Activated T-helper 1 cell treated with anti-CD3 and anti-CD28 coated beads, Interleukin-12 subunit alpha, Interleukin-12 subunit beta, Interleukin-2, Interleukin-4 antibody, amounts not matched to agents 30 ng/mL and 10 ng/mL and 1 ng/mL, durations not matched to agents 14 hours and 24 hours and 36 hours (primary cell): Measurements from ENCODE around the gene NOP16. TPM values are rescaled to one million over a fixed set of nuclear protein-coding genes. Genes with fewer than 3 reads are reported as not detected.

Source experiments
- DNase-seq: peaks from one replicate; pipeline ENCODE4 v3.0.0; 2021; ENCODE audit warnings: low spot score
- H3K27ac Mint-ChIP-seq: one replicate; pipeline ENCODE4 v1.8.0; 2021; ENCODE audit warnings: mild to moderate bottlenecking, mixed read lengths
- H3K27me3 Mint-ChIP-seq: one replicate; pipeline ENCODE4 v1.8.0; 2022; ENCODE audit warnings: mild to moderate bottlenecking, moderate library complexity, mixed read lengths; ENCODE audit not compliant: insufficient read depth
- H3K36me3 Mint-ChIP-seq: one replicate; pipeline ENCODE4 v1.8.0; 2021; ENCODE audit warnings: low read depth, mixed read lengths
- H3K4me1 Mint-ChIP-seq: one replicate; pipeline ENCODE4 v1.8.0; 2021; ENCODE audit warnings: low read depth, mixed read lengths
- H3K4me3 Mint-ChIP-seq: one replicate; pipeline ENCODE4 v1.8.0; 2021; ENCODE audit warnings: mild to moderate bottlenecking, moderate library complexity, mixed read lengths
- H3K9me3 Mint-ChIP-seq: one replicate; pipeline ENCODE4 v1.8.0; 2021; ENCODE audit warnings: mixed read lengths
- intact Hi-C: fragments of 100-400 bp; cut with micrococcal nuclease; formaldehyde crosslinking; loops from one replicate; pipeline ENCODE4 v1.15.1; 2024
- total RNA-seq: library from RNA; stranded (reverse); gene quantifications from 2 replicates; pipeline ENCODE4 v1.2.3, GENCODE V29; 2022

The NOP16 gene
- 111 TPM in 2 replicates for total RNA-seq

GRCh38 chr5:176388444-176389134 lies at the start of gene NOP16, which contains the start of gene HIGD2A:
Gene NOP16 (minus strand): TSS chr5:176388598. CDS start chr5:176388539, 59 bp downstream.
Gene HIGD2A (plus strand): TSS chr5:176388751. CDS start chr5:176388820, 69 bp downstream.
- Mint-ChIP-seq H3K9me3 (no peaks in the 10 kb centered on the region), H3K4me3 (peak within 1 kb of the TSS; percentile 100), H3K4me1 (peaks cover 44% of the 10 kb centered on the region), H3K27ac (peak within 1 kb of the TSS; percentile 98), H3K36me3 (peaks cover 45% of the 10 kb centered on the region), H3K27me3 (no peaks in the 10 kb centered on the region)
- peak; percentile 96 for DNase-seq
- intact Hi-C loops, result loop anchor here (1.0 to 10.0 kb wide), 13 partner anchors 23 to 1166 kb away; partner anchors contain the start of genes ARL10, CLTB, FAF2 and FAM193B

- Mint-ChIP-seq H3K36me3 (no peaks in the 10 kb centered on the region), H3K9me3 (no peaks in the 10 kb centered on the region)
Observed at GRCh38 chr5:176436656-176437055, 48.3 kb upstream of the NOP16 start.

GRCh38 chr5:176432707-176433106 lies 44.3 kb upstream of the NOP16 start:
- no peak overlapping the region for H3K4me3 Mint-ChIP-seq
- H3K27ac Mint-ChIP-seq, result peak overlapping the region; percentile 22
- peaks cover 4% of the 10 kb centered on the region for H3K27me3 Mint-ChIP-seq
- H3K4me1 Mint-ChIP-seq, result peaks cover 21% of the 10 kb centered on the region
- intact Hi-C loops, result no loop called here
- no peaks in the 10 kb centered on the region for H3K36me3 Mint-ChIP-seq
- DNase-seq, result no peak
- no peaks in the 10 kb centered on the region for H3K9me3 Mint-ChIP-seq

More at GRCh38 chr5:176436656-176437055, 48.3 kb upstream of the NOP16 start:
- DNase-seq, result no peak
- H3K27ac Mint-ChIP-seq, result peak overlapping the region; percentile 20
- H3K4me1 Mint-ChIP-seq, result peaks cover 11% of the 10 kb centered on the region
- intact Hi-C loops, result loop anchor here (1.0 kb wide), 1 partner anchor 11 kb away; no protein-coding TSS in a partner anchor
- H3K4me3 Mint-ChIP-seq, result peak overlapping the region; percentile 53
- H3K27me3 Mint-ChIP-seq, result peaks cover 4% of the 10 kb centered on the region

- intact Hi-C loops, result no loop called here
- no peak overlapping the region for H3K4me3 Mint-ChIP-seq
- peaks cover 13% of the 10 kb centered on the region for H3K27me3 Mint-ChIP-seq
- no peaks in the 10 kb centered on the region for H3K36me3 Mint-ChIP-seq
- no peak for DNase-seq
- no peaks in the 10 kb centered on the region for H3K9me3 Mint-ChIP-seq
- H3K4me1 Mint-ChIP-seq, result peaks cover 10% of the 10 kb centered on the region
- H3K27ac Mint-ChIP-seq, result no peak overlapping the region
Observed at GRCh38 chr5:176429972-176430371, 41.6 kb upstream of the NOP16 start.

GRCh38 chr5:176427971-176428370 lies 39.6 kb upstream of the NOP16 start:
- Mint-ChIP-seq H3K27ac (no peak overlapping the region), H3K27me3 (peaks cover 13% of the 10 kb centered on the region), H3K4me3 (no peak overlapping the region), H3K4me1 (peaks cover 10% of the 10 kb centered on the region), H3K36me3 (no peaks in the 10 kb centered on the region), H3K9me3 (no peaks in the 10 kb centered on the region)
- DNase-seq, result no peak
- intact Hi-C loops, result no loop called here

GRCh38 chr5:176426876-176427275 lies 38.5 kb upstream of the NOP16 start:
- no peak for DNase-seq
- Mint-ChIP-seq H3K27ac (no peak overlapping the region), H3K36me3 (no peaks in the 10 kb centered on the region), H3K27me3 (peaks cover 17% of the 10 kb centered on the region), H3K4me1 (peaks cover 10% of the 10 kb centered on the region), H3K4me3 (no peak overlapping the region), H3K9me3 (no peaks in the 10 kb centered on the region)
- intact Hi-C loops, result no loop called here

GRCh38 chr5:176425791-176426190 lies 37.4 kb upstream of the NOP16 start:
- Mint-ChIP-seq H3K4me3 (no peak overlapping the region), H3K4me1 (peaks cover 10% of the 10 kb centered on the region), H3K27ac (no peak overlapping the region), H3K9me3 (no peaks in the 10 kb centered on the region), H3K27me3 (peaks cover 22% of the 10 kb centered on the region), H3K36me3 (no peaks in the 10 kb centered on the region)
- DNase-seq, result no peak
- intact Hi-C loops, result no loop called here

GRCh38 chr5:176425138-176425537 lies 36.7 kb upstream of the NOP16 start:
- H3K9me3 Mint-ChIP-seq, result no peaks in the 10 kb centered on the region
- no peak for DNase-seq
- no peaks in the 10 kb centered on the region for H3K36me3 Mint-ChIP-seq

GRCh38 chr5:176424181-176424580 lies 35.8 kb upstream of the NOP16 start:
- DNase-seq, result no peak
- Mint-ChIP-seq H3K27ac (no peak overlapping the region), H3K4me3 (no peak overlapping the region), H3K36me3 (no peaks in the 10 kb centered on the region), H3K4me1 (no peaks in the 10 kb centered on the region), H3K9me3 (no peaks in the 10 kb centered on the region), H3K27me3 (peaks cover 30% of the 10 kb centered on the region)
- intact Hi-C loops, result no loop called here

More at GRCh38 chr5:176425138-176425537, 36.7 kb upstream of the NOP16 start:
- intact Hi-C loops, result no loop called here
- Mint-ChIP-seq H3K27me3 (peaks cover 29% of the 10 kb centered on the region), H3K27ac (no peak overlapping the region), H3K4me3 (no peak overlapping the region), H3K4me1 (peaks cover 4% of the 10 kb centered on the region)

- H3K4me3 Mint-ChIP-seq, result no peak overlapping the region
- H3K4me1 Mint-ChIP-seq, result peaks cover 7% of the 10 kb centered on the region
- intact Hi-C loops, result no loop called here
- H3K27me3 Mint-ChIP-seq, result peaks cover 25% of the 10 kb centered on the region
- H3K36me3 Mint-ChIP-seq, result no peaks in the 10 kb centered on the region
- no peaks in the 10 kb centered on the region for H3K9me3 Mint-ChIP-seq
- no peak overlapping the region for H3K27ac Mint-ChIP-seq
- no peak for DNase-seq
Observed at GRCh38 chr5:176420972-176421544, 32.7 kb upstream of the NOP16 start.

- Mint-ChIP-seq H3K27me3 (peaks cover 22% of the 10 kb centered on the region), H3K36me3 (no peaks in the 10 kb centered on the region), H3K9me3 (no peaks in the 10 kb centered on the region), H3K4me3 (no peak overlapping the region), H3K27ac (no peak overlapping the region), H3K4me1 (peaks cover 13% of the 10 kb centered on the region)
- intact Hi-C loops, result no loop called here
- no peak for DNase-seq
Observed at GRCh38 chr5:176420086-176420485, 31.7 kb upstream of the NOP16 start.

GRCh38 chr5:176418251-176418650 lies 29.9 kb upstream of the NOP16 start:
- no peaks in the 10 kb centered on the region for H3K36me3 Mint-ChIP-seq
- H3K27ac Mint-ChIP-seq, result no peak overlapping the region
- no peak overlapping the region for H3K4me3 Mint-ChIP-seq
- peaks cover 25% of the 10 kb centered on the region for H3K4me1 Mint-ChIP-seq
- H3K9me3 Mint-ChIP-seq, result no peaks in the 10 kb centered on the region
- DNase-seq, result no peak
- H3K27me3 Mint-ChIP-seq, result peaks cover 22% of the 10 kb centered on the region
- intact Hi-C loops, result loop anchor here (5.0 kb wide), 1 partner anchor 229 kb away; the partner anchor contains the start of gene TSPAN17

- Mint-ChIP-seq H3K4me1 (peaks cover 33% of the 10 kb centered on the region), H3K4me3 (peak overlapping the region; percentile 64), H3K27ac (peak overlapping the region; percentile 44), H3K9me3 (no peaks in the 10 kb centered on the region), H3K27me3 (peaks cover 16% of the 10 kb centered on the region), H3K36me3 (peaks cover 2% of the 10 kb centered on the region)
- no peak for DNase-seq
- intact Hi-C loops, result loop anchor here (1.0 to 5.0 kb wide), 9 partner anchors 28 to 230 kb away; partner anchors contain the start of genes FAF2, KIAA1191, RNF44 and TSPAN17
Observed at GRCh38 chr5:176416965-176417364, 28.6 kb upstream of the NOP16 start.
